HG02623 (cell line): ENCODE data around the gene CD48.
A peak's percentile ranks its signal among the peaks of the same experiment; 100 is the strongest.
"Not testable (repeated sequence)": the region's sequence is repeated elsewhere in the genome, so short reads cannot be mapped to it uniquely, and the experiment has no call there.

ENCODE experiments used
- ATAC-seq: cut with Tn5 transposase; IDR thresholded peaks from one replicate; pipeline ENCODE4 v1.9.1; 2021; ENCODE audit warnings: moderate library complexity; ENCODE audit not compliant: unreplicated experiment

CD48 gene

DNA sequence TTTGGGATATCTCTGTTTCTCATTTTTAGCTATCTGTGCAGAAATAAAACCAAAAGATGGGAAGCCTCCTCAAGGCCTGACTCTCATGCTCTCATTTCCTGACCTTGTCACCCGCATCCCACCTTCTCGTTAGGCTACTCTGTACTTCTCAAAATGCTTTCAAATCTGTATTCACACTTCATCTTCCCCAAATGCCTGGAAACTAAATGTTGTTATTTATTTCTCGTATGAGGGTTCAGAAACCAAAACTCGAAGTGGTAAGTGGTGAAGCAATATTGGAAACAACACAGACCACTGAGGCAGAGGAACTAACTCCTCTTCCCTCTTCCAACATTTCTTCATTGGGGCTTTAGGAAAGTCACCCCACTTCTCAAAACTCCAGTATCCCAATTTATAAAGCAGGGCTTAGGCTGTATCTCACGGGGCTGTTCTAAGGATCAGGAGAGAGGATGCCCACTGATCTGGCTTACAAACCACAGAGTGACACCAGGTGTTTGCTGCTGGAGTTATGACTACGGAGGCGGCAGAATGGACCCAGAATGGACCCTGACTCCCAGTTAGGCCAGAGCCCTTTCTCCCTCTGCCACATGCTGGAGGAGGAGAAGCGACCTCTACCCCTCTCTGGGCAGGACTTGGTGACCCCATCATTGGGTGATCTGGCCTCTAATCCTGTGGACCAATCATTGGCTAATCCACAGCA is 31.0 kb upstream of the CD48 start:
- ATAC-seq: no peak

DNA sequence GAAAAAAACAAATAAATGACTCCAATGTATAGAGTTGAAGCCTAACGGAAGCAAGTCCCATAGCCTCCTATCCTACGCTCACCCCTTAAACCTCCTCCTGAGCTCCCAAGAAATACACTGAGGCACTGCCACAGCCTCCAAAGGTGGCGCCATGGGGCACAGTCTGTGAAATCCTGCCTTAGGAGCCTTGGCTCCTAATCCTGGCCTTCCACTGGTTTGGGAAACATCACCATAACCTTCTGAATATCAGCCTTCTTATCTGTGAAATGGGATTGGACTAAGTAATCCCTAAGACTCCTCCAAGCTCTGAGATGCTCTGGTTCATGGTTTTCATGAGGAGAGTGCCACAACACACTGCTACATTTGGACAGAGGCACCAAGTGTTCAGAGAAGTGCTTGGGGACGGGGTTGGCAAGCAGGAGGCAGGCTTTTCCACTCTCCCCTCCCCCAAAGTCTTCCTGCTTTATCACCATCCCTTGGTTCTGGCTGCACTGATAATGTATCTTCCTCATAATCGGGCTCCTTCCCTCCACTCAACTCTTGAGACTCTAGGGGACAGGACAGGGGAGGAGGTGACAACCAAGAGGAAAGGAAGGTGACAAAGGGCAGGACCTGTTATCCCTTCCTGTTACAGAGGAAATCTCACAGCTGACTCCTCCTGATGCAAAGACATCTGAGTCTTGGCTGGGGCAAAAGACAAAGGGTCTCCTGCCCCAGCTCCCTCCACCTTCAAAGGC is 30.2 kb upstream of the CD48 start:
- ATAC-seq: no peak

DNA sequence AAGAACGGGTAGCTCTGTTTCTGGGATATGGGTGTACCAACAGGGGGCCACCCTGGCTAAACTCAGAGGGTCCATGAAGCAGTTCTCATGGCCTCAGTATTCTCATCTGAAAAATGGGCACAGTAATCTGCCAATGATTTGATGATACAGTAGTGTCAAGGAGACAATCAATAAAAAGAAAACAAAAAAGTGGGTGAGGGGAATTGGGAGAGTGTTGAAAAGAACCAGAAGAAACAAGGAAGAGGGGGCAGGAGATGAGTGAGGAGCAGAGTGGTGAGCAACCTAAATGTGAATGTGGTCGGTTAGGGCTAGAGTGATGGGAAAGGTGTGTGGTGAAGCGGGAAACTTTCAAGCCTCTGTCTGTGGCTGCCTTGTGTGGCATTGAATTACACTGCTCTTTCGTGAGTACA is 29.5 kb upstream of the CD48 start:
- ATAC-seq: no peak

DNA sequence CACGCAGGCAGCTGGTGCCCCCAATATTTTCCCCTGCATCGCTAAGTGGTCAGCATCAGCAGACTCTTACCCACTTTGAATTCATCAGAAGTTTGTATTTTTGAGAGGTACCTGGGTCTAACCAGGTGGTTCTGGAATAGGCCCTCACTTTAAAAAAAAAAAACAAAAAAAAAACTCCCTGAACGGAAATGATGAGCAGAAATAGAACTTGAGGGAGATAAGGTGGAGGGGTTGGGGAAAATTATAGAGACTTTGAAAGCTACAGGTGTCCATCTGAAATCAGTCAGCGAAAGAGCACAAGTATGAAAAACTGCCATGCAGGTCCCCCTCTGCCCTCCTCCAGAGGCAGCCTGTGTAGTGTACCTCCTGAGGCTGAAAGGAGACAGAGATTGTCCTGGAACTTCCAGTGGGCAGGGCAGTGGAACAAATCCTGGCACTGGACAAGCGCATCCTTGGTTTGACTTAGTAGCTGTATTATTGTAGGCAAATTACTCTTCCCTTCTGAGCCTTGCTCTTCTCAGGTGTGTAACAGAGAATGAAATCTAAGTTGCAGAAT is 28.6 kb upstream of the CD48 start:
- no peak for ATAC-seq

DNA sequence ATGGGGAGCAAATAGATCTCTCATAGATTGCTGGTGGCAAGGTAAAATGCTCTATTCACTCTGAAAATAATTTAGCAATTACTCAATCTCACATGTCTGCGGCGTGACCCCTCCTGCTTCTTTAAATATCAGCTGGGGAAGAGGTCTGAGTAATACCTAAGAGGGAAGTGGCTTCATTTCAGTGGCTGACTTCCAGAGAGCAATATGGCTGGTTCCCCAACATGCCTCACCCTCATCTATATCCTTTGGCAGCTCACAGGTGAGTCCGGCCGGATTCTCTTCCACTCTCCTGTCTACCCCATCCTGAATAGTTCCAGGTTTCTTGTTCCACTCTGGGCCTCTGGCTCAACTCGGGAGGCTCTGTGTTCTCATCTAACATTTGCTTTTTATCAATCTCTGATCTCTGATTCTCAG is 27.5 kb upstream of the CD48 start, which contains the start of gene SLAMF7:
Gene SLAMF7 (plus strand): TSS at position 150 of the 414 bp plus-strand sequence. CDS start 55 bp downstream, at position 205.
- ATAC-seq: peak; percentile 56

DNA sequence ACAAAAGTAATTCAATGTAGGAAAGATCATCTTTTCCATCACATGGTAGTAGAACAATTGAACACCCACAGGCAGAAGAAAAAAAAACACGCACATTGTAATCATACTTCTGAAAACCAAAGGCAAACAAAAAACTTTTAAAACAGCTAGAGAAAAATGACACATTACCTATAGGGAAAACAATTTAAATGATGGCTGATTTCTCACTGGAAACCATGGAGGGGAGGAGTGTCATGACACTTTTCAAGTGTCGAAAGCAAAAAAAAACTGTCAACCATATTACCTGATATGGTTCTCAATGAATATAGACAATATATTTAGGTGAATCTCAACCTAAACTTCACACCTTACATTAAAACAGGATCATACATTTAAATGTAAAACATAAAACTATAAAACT is 26.6 kb upstream of the CD48 start:
- no peak for ATAC-seq

DNA sequence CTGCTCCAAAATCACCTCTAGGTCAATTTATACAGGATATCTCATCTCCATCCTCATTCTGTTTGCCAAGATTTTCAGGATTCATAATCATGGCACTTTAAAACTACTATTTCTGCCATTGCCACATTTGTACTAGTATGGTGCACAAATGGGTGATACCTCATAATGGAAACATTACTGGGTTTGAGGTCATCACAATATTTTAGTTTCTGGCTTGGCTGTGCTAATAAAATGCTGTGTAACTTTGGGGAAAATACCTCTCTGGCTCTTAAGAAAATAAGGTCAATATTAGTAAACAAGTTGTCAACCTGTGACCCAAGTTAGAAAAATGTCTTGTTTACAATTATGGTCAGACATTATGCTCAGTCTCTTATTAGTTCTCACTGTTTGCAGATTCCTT is 22.7 kb upstream of the CD48 start:
- ATAC-seq: no peak

DNA sequence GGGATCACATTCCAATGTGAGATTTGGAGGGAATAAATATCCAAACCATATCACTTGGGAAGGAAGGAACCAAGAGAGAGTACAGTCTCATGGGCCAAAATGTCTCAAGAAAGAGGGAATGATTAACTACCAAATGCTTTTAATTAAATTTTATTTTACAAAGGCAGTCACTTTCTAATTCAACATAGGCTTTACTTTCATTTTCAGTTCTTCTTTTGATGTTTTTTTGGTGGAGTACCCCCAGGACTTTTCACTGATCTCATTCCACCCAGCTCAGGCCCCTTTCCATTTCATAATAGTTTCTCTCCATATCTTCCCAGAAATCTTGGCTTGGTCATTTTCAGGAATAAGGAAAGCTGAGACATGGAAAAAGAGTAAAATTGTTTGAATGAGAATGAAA is 22.3 kb upstream of the CD48 start:
- no peak for ATAC-seq

DNA sequence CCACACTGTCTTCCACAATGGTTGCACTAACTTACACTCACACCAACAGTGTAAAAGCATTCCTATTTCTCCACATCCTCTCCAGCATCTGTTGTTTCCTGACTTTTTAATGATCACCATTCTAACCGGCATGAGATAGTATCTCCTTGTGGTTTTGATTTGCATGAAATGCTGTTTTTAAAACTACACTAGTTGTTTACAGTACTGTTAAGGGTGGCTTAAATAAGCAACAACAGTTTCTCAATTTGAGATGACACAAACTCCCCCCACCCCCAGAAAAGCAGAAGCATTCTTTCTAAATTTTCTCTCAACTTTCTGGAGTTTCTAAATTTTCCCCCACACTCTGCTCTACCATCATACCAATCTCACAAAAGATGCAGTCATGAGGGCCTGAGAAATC is 20.4 kb upstream of the CD48 start:
- no peak for ATAC-seq

DNA sequence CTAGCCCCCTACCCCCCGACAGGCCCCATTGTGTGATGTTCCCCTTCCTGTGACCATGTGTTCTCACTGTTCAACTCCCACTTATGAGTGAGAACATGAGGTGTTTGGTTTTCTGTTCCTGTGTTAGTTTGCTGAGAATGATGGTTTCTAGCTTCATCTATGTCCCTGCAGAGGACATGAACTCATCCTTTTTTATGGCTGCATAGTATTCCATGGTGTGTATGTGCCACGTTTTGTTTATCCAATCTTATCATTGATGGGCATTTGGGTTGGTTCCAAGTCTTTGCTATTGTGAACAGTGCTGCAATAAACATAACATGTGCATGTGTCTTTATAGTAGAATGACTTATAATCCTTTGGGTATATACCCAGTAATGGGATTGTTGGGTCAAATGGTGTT is 19.9 kb upstream of the CD48 start:
- not testable (repeated sequence) for ATAC-seq

DNA sequence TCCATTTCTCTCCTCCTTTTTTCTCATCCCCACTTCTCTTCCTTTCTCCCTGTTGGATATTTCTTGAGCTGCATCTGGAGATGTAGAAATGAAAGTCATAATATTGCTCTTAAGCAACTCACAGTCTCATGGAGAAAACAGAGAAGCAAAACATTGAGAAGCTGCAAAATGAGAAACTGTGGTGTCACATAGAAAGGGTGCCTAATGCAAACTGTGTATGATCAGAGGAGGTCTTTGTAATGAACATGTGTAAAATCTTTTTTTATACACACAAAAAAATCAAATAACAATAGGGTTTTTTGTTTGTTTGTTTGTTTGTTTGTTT is 15.7 kb upstream of the CD48 start:
- no peak for ATAC-seq

DNA sequence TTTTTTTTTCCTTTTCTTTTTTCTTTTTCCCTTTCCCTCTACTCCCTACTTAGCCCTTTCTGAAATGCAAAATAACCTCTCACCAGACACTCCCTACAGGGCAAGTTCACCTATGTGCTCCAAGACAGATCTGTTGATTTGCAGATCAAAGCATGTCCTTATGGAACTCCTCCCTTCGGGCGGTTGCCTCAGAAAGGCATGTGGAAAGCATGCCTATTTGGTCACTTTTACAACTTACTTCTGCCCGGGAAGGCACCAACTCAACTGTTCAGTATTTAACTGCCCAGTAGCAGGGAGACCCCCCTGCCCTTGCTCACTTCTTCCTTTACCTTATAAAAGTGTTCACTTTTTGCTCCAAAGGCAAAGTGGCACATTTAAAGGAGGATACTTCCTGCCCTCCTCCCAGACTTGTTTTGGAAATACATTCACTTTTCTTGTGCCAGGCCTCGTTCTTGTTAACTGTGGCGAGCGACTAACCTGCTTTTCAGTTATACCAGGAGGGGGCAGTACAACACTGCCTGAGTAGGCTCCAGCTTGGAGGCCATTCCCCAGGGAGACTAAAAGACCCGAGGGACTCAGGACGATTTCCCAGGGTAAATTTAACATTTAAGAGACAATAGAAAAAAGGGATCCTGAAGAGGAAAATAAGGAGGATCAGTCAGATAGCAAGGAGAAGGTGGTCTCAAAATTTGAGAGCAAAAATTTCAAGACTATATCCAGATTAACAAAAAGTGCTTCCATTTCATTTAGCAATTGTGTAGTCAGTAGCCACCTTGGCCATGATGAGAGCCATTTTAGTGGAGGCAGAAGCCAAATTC is 15.1 kb upstream of the CD48 start:
- peak; percentile 65 for ATAC-seq

DNA sequence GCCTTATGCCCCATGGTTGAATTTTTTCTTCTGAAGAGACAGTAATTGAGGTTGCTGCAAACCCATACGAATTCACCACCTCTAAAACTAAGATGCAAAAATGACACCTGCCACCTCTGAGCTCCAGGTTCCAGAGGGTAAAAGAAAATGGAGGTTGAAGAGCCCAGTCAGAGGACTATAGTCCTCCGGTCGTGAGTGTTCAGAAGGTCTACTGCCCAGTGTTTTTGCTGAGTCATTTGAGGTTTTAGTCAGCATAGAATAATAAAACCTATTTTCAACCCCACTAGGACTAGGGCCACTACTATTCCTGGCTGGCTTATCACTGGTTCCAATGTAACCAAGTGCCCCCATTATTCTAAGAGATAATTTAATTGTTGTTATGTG is 14.5 kb upstream of the CD48 start:
- ATAC-seq: peak; percentile 16

DNA sequence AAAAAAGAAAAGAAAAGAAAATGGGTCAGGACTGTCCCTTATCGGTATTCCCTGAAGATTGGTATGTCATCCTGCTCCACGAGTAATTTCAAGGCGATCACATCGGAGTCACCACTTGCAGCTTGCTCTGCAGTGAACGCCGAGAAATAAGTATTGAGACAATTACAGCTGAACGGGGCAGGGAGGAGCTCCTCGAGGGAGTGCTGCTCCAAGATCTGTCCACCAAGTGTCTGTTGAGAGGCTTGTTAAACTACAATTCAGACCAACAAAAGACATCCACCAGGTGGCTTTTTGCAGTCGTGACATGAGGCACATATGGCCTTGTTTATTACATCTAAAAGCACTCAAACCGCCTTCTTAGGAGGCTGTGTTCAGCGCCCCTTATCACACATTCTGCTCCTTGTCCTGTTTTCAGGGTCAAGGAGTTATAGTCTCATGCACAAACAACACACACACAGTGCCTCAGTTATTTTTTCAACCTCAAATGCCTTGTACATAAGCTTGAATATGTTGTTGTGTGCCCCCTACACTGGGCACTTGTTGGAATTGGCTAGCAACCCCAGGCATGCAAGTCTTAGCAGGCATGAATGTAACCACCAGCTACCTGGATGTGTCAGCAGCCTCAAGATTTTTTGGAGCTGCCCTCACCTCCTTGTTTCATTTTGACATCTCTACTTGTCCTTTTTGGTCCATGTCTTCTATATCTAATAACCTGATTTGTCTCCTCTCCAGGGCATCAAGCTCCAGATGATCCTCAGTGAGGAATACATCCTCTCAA is 13.0 kb upstream of the CD48 start:
- ATAC-seq: no peak

DNA sequence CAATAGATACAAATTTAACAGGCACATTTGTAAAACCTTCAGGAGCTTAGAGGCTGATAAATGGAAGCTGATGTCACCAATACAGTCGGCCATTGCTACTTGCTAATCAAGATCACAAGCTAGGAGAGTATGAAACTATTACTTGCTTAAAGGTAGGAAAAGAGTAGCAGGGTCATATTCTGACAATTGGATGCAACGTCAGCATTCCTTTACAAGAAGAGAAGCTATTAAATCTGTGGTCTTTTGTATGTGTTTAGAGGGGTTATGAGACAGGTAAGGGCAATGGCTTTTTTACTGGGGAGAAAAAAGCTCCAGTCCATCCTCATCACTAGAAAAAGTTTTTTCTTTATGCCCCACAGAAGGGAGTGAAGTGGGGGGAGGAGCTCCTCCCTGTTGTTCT is 11.7 kb upstream of the CD48 start:
- no peak for ATAC-seq

DNA sequence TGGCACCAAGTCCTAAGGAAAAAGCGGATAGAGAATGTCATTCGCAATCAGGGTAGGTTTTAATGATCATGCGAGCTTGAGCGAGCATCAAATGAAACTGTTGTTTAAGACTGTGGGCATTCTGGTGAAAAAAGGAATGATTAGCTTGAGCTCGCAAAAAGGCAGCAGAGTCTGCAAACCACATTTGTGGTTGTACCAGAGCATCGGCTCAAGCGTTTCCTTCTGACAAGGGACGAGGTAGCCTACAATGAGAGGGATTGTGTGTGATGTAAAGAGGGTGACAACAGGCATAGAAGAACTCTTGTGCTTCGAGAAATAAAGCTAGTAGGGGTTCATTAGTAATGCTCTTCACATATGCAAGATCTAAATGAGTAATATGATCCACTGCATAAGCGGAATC is 11.1 kb upstream of the CD48 start:
- no peak for ATAC-seq

DNA sequence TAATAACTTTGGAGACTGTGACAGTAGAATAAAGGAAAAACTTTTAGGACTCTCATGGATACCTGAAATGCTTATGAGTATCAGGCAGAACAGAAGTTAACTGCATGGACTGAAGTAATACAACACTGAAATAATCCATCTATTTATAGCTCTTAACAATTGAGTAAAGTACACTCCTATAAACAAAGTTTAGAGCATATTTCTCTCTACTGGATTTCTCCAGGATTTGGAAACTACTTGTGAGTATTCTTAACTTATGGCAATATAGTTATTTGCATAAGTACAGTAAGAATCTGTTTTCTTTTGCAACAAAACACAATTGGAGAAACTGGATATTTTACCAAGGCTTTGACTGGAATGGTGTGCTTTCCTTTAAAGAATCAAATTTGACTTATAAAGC is 9.9 kb upstream of the CD48 start:
- ATAC-seq: no peak

DNA sequence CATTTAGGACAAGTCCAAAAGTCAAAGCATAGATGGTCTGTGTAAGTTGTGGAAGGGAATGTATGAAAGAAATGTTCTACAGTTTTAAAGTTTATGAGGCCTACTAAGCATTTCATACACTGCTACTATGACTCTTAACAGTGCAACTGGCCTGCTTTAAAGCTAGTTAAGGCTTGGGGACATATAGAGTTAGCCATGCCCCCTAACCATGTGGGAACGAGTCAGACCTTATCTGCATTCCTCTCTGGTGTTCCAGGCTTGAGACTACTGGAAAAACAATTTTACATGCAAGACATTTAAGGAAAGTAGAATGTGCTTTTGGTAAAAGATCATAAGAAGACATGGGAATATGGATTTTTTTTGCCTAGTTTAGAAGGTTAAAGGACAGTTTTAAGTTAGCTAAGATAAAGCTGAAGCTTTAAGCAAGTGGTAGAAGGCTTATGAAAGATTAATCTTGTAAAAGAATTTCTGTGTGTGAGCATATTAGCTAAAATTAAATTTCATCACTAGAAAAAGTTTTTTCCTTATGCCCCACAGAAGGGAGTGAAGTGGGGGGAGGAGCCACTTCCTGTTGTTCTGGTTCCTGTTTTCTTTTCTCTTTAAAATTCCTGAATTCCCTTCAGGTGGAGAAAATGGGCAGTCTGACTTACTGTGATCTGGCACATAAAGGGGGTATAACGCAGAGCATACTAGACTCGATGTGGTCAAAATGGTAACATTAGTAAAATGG is 8.9 kb upstream of the CD48 start:
- ATAC-seq: no peak

DNA sequence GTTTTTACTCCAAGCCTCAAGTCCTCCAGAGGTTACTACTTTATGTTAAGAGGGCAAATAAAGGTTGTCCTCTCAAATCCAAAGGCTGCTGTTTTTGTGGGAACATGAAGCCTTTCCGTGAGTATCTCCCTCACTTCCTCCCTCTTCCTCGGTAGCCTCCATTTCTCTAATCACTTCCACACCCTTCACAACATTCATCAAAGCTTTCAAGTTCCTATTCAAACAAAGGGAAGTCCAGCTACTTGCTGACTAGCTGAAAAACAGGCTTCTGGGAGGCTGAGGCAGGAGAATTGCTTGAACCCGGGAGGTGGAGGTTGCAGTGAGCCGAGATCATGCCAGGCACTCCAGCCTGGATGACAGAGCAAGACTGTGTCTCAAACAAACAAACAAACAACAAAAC is 6.6 kb upstream of the CD48 start:
- ATAC-seq: no peak

DNA sequence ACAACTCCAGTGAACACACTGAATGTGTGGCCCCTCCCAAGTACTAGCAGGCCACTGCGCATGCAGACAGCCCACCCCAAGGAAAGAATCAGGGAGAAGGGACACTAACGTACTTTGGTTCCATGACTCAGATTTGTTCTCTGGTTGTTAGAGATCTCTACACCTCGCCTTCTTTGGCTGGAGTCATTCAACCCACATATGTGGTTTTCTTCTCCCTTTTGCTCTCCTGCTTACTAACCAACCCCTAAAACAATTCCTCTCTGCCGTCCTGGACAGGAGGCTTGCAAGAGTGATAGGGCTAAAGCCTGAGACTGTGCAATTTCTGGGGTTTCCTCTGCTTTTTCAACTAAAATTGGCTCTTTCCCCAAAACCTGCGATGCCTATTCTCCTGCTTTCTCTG is 5.7 kb upstream of the CD48 start:
- ATAC-seq: no peak
